Measurements from ENCODE around the gene EPAS1. TPM values are rescaled to one million over a fixed set of nuclear protein-coding genes. Genes with fewer than 3 reads are reported as not detected.
A peak's percentile ranks its signal among the peaks of the same experiment; 100 is the strongest.

The EPAS1 gene
- total and polyA plus RNA-seq, 2 of the 13 experiments (the other 11 are each of a cell fraction or from before 2014, with no cell fraction given), result 47.1 to 182 TPM

DNA sequence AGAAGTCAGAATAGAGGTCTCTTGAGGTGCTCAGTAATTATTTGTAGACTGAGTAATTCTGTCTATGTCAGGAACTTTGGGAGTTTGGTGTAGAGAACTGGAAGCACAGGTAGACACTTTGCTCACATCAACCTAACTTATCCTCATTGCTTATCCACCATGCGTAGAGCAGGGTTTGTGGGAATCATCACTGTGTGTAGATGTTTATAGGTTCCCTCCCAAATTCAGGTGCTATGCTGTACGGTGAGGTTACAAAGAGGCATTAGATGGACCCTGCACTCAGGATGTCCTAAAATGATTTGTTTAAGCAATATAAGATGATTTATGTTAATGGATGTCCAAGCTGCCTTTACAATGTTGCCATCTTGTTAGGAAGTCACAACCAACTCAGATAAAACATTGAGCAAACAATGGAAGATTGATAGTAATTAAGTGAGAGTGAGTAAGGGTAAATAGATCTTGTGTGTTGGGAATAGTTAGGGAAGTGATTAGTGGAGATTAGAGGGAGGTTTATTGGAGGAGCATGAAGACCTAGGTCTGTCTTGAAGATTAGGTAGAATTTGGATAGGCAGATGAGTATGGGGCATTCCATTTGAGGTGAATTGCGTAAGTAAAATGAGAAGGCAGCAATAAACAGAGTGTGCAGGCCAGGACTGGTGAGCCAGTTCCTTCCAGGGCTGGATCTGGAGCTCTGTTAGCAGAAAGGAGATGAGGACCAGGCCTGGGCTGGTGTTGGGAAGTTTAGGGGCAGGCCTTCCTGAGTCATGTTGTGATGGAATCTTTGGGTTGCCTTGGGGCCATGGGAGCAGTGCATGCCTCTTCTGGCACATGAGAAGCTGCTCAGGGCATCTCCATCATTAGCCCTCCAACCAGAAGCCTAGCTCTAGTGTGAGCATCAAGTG lies 12.1 kb downstream of the EPAS1 start (continued):
- TF ChIP-seq ARID5B (CRISPR knock-in tag; IDR thresholded peaks at IDR 0.05) (no peak), FOXO1 (CRISPR knock-in tag; IDR thresholded peaks at IDR 0.05) (no peak), GATAD2A (CRISPR knock-in tag; IDR thresholded peaks at IDR 0.05) (no peak), DPF2 (CRISPR knock-in tag; IDR thresholded peaks at IDR 0.05; ENCODE audit: borderline replicate concordance, low read depth) (no peak), ZNF747 (CRISPR knock-in tag; IDR thresholded peaks at IDR 0.05; ENCODE audit: borderline replicate concordance) (no peak), ZBTB3 (CRISPR knock-in tag; IDR thresholded peaks at IDR 0.05; ENCODE audit: borderline replicate concordance, low read depth) (no peak), DR1 (CRISPR knock-in tag; IDR thresholded peaks at IDR 0.05) (no peak), MYC (CRISPR knock-in tag; IDR thresholded peaks at IDR 0.05; ENCODE audit: borderline replicate concordance) (no peak), PHF21A (CRISPR knock-in tag; IDR thresholded peaks at IDR 0.05) (peak; percentile 4; the same call in 1 of the 2 replicates), ZFY (CRISPR knock-in tag; IDR thresholded peaks at IDR 0.05) (no peak), POGK (CRISPR knock-in tag; conservative IDR thresholded peaks at IDR 0.05) (no peak), SMAD9 (CRISPR knock-in tag; IDR thresholded peaks at IDR 0.05) (no peak), NCOA1 (CRISPR knock-in tag; IDR thresholded peaks at IDR 0.05) (no peak), CHCHD3 (CRISPR knock-in tag; IDR thresholded peaks at IDR 0.05) (no peak), HMG20B (CRISPR knock-in tag; conservative IDR thresholded peaks at IDR 0.05) (no peak), CHD2 (IDR thresholded peaks at IDR 0.05; ENCODE audit: low read depth, low read length) (no peak), ZNF792 (CRISPR knock-in tag; IDR thresholded peaks at IDR 0.05) (no peak)
- TF ChIP-seq, protein P1, sequence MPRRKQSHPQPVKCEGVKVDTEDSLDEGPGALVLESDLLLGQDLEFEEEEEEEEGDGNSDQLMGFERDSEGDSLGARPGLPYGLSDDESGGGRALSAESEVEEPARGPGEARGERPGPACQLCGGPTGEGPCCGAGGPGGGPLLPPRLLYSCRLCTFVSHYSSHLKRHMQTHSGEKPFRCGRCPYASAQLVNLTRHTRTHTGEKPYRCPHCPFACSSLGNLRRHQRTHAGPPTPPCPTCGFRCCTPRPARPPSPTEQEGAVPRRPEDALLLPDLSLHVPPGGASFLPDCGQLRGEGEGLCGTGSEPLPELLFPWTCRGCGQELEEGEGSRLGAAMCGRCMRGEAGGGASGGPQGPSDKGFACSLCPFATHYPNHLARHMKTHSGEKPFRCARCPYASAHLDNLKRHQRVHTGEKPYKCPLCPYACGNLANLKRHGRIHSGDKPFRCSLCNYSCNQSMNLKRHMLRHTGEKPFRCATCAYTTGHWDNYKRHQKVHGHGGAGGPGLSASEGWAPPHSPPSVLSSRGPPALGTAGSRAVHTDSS (CRISPR knock-in tag; conservative IDR thresholded peaks at IDR 0.05), result no peak
- TF ChIP-seq, protein P2, sequence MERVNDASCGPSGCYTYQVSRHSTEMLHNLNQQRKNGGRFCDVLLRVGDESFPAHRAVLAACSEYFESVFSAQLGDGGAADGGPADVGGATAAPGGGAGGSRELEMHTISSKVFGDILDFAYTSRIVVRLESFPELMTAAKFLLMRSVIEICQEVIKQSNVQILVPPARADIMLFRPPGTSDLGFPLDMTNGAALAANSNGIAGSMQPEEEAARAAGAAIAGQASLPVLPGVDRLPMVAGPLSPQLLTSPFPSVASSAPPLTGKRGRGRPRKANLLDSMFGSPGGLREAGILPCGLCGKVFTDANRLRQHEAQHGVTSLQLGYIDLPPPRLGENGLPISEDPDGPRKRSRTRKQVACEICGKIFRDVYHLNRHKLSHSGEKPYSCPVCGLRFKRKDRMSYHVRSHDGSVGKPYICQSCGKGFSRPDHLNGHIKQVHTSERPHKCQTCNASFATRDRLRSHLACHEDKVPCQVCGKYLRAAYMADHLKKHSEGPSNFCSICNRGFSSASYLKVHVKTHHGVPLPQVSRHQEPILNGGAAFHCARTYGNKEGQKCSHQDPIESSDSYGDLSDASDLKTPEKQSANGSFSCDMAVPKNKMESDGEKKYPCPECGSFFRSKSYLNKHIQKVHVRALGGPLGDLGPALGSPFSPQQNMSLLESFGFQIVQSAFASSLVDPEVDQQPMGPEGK (CRISPR knock-in tag; IDR thresholded peaks at IDR 0.05), result no peak
- TF ChIP-seq, protein P3, sequence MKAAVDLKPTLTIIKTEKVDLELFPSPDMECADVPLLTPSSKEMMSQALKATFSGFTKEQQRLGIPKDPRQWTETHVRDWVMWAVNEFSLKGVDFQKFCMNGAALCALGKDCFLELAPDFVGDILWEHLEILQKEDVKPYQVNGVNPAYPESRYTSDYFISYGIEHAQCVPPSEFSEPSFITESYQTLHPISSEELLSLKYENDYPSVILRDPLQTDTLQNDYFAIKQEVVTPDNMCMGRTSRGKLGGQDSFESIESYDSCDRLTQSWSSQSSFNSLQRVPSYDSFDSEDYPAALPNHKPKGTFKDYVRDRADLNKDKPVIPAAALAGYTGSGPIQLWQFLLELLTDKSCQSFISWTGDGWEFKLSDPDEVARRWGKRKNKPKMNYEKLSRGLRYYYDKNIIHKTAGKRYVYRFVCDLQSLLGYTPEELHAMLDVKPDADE (CRISPR knock-in tag; IDR thresholded peaks at IDR 0.05), result no peak
